GM04503 (cell line): Measurements from ENCODE around the gene ZNF322.

Source experiments
- DNase-seq: peaks from one replicate; pipeline ENCODE4 v3.0.0-alpha.2; 2012; ENCODE audit warnings: low read depth

The ZNF322 gene

DNA sequence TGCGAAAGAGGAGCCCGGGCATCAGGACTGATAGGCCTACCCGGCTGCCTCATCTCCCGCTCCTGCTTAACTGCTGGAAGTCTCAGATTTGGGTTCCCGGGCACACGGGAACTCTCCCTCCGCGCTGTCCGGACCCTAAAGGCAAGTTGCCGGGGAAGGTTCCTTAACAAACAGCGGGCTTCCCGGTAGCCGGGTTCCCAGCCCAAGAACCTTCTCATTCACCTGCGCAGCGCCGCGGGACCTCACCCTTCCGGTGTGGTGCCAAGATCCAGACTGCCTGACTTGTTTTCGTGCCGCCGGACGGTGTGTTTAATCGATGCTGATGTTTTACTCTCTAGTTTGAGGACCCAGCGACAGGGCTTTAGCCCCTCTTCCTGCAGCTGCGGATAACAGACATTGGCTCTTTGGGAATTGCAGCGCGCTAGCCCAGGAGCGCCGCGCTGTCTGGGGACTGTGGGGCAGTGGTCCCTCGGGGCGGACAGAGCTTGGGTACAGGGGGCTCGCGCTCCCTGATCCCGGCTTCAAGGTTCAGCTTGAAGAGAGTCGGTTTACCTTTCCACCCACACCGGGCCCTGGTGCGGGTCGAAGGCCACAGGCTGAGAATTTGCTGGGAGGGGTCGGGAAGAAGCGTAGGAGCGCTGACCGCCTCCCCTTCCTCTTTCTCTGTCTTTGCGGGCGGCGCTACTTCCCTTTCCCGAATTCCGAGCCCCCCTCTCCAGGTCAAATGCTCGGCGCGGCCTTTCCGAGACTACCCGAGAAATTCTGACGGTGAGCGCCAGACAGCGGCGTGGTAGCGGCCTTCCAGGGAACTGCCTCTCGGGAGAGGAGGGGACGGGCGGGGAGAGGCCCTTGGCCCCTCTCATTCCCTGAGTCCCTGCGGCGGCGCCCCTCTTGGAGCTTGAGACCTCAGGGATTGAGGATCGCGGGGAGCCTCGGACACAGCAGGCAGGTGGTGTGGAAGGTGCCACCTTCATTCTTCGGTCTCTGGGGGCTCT is 45.6 kb downstream of the ZNF322 start:
- DNase-seq = no peak

DNA sequence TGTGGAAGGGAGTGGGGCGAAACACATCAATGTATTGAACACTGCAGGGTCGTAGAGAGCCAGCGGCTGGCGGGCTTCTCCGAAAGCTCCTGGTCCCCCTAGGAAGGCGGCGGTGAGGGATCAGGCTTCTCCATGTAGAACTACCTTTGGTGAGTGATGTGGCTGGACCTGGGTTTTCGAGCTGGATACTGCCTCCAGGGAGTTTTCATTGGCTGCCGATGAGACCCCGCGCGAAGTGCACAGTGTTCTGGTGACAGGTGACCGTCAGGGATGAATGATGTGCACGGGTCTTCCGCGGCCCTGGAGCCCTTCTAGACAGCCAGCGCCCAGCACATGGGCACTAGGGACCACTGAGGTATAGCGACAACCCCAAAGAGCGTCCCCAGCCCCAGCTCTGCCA is 46.3 kb downstream of the ZNF322 start:
- DNase-seq = no peak

DNA sequence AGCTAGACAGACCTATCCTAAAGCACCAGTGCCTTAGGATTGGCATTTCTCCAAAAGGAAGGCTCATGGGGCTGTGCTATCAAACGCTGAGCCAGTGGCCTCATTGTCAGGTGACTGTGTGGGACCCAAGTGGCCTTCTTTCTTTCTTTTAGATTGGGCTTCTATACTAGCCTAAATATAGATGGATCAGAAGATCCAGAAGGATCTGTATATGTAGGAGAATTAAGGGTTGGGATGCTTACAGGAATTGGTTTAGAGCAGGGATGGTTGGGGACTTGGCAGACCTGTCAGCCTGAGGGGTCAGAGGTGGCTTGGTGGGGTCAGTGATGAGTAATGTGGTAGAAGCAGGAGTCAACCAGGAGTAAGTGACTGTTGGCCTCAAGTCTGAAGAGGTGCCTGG is 47.9 kb downstream of the ZNF322 start:
- no peak for DNase-seq

DNA sequence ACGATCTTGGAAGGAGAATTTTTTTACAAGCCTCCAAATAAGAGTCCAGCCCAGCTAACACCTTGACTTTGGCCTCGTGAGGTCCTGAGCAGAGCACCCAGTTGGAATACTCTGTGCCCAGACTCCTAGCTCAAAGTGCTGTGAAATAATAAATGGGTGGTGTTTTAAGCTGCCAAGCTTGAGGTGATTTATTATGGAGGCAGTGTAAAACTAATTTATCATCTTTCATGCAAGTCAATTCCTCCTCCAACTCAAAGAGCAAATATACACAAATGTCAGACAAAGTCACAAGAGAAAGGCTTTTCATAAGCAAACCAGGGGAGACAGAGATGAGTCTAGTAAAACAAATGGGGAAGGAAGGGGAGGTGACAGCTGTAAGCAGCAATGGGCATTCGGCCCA is 50.1 kb downstream of the ZNF322 start:
- no peak for DNase-seq

DNA sequence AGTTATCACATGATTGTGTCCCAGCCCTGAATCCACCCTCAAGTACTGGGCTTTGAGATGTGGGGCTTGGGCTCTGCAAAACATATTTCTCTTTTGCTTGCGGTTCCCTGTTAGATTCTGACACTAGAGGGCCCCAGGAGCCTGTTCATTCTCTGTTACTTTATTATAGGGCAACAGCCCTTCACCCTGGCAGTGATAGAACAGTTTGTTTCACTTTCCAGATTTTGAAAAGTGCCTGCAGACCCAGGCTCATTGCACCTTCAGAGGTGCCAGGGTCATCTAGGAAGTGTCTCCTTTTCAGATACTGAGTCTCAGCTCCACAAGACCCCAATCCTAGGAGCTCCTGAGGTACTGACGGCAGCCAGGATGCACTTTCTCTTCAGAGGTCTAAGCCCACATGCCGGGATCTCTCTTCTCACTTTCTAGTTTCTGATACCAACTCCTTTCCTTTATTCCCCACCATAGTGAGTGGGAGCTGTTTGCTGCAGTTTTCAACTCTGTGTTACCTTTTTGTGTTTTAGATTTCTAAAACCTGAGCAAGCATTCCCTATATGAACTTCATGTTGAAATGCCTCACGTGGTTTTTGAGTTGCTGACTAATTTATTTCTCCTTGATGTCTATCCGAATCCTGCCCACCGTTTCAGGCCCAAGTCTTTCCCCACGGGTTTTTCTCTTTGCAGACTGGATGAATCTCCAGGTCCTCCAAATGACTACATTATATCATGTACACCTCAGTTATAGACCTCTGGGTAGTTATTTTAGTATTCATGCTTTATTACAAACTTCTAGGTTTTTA is 51.9 kb downstream of the ZNF322 start:
- no peak for DNase-seq

DNA sequence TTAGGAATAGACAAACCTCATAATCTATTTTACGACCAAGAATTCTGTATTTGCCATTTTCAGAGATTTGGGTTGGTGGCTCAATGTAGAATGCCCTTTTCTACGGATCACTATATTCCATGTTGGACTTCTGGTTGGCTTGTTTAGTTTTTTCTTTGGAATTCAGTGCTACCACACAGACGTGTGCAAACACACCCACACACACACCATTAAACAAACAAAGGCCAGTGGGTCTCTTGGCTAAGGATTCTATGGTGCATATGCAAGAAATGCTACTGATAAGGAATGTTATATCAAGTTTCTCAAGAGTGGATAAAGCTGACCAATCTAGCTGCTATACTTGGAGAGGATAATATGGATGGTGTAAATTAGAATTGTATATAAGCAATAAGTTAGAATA is 54.7 kb downstream of the ZNF322 start:
- no peak for DNase-seq

DNA sequence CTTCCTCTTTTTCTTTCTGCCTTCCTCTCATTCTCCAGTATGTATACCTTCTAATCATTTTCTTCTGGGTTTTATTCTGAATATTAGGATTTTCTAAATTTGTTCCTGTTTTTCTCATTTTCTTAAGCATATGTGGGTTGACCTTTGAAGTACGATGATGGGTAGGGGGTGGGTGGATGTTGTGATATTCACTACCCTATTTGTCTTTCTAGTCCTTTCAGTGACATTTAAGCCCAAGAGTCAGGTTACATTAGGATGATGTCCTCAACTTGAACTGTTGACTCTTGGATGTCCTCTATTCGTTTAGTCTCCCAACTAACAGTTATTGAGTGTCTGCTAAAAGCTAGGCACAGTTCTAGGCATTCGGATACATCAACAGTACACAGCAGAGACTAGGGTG is 55.5 kb downstream of the ZNF322 start:
- DNase-seq = no peak

DNA sequence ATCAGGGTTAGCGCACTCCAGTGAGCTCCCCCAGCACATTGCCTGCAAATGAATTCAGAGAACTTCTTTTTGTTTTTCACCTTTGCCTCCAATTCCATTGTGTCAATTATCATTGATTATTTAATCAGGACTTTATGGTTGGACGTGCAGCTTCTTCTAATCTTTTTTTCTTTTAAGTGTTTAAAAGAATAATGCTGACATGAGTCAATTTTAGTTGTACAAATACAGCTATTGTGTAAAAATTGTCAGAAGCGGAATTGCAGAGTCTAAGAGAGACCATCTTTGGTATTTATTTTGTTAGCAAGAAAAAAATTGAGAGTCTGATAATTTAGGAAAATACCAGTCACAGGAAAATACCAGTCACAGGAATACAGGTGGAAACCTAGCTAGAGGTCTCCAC is 57.3 kb downstream of the ZNF322 start:
- DNase-seq = no peak

DNA sequence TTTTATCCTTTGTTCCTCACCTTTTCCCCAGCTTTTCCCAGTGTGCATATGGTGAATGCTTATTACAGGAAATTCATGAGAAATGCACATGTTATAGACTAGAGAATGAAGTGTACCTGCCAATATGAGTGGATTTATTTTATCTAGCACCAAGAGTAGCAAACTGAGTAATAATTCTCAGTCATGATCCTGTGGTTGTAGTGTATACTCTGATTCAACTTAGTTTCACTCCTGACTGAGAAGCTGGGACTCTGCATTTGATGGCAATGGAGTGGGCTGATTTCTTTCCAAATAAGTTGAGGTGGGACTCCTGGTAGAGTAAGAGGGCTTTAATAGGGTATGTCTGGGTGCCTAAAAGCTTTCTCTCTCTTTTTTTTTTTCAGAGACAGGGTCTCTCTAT is 58.8 kb downstream of the ZNF322 start:
- no peak for DNase-seq

DNA sequence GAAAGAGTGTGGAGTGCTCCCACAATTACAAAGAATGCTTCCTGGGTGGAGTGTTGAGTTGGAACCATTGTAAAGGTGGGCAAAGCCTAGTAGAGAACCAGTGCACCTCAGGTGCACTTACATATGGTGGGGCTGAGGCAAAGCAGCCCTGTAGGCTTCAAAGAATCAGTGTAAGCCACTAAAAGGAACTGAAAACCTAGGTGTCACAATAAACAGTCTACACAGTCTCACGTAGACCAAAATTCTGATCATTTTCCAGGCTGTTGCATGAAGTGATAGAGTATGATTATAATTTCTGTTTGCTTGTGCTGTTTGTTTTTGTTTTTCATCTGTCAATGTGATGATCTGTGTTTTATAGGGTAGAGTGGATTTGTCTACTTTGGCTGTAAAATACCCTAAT is 60.0 kb downstream of the ZNF322 start:
- DNase-seq = no peak

DNA sequence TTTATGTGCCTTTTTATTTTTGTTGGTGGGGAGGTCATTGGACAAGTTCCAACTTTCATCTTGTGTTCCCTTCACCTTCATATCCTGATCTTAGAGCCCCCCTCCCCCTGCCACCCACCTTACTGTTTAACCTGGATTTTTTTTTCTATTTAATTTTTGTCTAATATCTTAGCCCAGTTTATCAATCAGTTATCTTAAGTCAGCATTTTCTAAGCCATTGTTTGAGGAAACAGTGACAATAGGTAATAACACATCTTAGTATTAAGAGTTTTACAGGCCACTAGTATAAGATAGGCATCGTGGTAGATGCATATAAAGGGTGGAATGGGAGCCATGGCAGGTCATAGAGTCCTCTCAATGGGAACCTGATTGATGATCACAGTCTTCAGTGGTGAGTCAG is 60.4 kb downstream of the ZNF322 start:
- no peak for DNase-seq

DNA sequence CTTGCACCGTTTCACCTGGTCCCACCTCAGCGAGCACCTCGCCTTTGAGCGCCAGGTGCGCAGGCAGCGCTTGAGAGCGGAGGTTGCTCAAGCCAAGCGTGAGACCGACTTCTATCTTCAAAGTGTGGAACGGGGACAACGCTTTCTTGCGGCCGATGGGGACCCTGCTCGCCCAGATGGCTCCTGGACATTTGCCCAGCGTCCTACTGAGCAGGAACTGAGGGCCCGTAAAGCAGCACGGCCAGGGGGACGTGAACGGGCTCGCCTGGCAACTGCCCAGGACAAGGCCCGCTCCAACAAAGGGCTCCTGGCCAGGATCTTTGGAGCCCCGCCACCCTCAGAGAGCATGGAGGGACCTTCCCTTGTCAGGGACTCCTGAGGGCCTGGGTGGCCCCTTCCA is 61.3 kb downstream of the ZNF322 start:
- DNase-seq = no peak

DNA sequence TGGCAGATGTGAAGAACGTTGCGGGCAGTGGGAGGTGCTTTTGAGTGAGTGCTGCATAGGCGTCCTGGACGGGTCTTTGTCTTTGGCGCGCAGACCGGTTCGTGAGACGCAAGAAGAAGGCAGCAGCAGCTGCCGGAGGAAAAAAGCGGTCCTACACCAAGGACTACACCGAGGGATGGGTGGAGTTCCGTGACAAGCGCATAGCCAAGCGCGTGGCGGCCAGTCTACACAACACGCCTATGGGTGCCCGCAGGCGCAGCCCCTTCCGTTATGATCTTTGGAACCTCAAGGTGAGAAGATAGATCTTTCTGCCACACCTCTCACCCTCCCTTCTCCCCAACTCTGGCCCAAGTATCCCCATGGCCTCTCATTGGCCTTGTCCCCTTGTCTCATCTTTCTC is 61.7 kb downstream of the ZNF322 start:
- DNase-seq = no peak

DNA sequence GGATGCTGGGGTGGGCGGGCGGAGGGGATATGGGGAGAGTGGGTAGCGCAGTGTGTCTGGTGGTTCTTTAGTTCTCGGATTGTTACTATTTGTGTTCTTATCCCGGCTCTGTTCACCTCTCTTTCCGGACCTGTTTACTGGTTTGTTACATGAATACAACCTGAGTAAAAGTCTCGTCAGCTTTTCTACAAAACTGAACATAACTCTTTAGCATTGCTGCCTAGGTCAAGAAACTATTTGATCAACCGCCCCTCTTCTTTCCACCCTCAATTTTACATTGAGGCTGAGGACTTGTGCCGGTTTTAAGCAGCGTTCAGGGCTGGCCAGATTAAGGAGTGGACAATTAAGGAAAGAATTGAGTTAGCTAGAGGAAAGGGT is 62.2 kb downstream of the ZNF322 start:
- no peak for DNase-seq

DNA sequence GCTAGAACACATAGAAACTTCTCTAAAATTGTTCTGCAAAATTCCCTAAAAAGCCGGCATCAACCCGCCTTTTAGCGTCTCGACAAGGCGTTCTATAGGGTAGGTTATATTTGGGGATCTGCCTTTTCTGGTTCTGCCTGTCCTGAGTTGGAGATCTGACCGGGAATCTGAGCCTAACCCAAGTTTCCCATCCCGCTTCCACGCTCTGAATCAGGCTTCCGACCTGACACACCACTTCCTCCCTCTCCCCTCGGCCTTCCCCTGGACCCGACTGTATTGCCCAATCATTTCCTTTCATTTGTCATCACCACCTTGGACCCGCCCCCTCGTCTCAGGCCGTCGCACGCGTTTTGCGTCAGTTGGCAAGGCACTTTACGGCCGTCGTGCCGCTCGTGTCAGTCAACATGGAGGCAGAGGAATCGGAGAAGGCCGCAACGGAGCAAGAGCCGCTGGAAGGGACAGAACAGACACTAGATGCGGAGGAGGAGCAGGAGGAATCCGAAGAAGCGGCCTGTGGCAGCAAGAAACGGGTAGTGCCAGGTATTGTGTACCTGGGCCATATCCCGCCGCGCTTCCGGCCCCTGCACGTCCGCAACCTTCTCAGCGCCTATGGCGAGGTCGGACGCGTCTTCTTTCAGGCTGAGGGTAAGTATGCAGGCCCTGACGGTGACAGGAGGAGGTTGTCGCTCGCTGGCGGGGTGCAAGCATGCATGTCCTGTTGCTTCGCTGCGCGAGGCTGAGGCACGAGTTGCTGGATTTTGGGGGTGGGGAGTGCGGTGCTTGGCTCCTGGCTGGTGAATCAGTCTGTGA is 62.8 kb downstream of the ZNF322 start, which contains the start of gene ABT1:
ABT1 (plus strand) TSS at position 375 of the 810 bp plus-strand sequence; CDS start at position 405, 30 bp downstream.
- DNase-seq = peak; percentile 90

DNA sequence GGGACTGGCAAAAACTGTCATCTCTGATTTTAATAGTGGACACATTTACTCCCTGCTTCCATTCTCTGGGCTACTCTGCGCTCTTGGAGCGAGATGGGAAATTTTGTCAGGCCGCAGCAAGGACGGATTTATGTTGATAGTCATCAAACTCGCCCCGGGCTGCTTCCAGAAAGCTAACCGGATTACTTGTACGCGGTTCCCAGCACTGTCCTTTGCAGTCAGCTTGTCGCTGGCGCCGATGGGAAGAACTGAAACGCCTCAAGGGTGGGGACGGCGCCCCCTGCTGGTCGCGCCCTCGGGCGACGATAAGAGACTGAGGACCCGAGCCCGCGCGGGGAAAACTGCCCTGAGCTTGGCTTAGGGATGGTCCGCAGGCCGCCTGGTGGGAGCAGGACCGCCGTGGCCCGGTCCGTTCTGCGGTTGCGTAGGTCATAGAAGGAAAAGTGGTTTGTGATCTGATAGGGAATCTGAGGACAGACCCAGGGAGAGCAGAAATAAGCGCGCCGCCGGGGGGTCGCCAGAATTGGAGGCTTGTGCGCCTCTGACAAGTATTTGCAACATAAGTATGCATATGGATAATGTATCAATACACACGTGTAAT is 63.8 kb downstream of the ZNF322 start:
- no peak for DNase-seq

DNA sequence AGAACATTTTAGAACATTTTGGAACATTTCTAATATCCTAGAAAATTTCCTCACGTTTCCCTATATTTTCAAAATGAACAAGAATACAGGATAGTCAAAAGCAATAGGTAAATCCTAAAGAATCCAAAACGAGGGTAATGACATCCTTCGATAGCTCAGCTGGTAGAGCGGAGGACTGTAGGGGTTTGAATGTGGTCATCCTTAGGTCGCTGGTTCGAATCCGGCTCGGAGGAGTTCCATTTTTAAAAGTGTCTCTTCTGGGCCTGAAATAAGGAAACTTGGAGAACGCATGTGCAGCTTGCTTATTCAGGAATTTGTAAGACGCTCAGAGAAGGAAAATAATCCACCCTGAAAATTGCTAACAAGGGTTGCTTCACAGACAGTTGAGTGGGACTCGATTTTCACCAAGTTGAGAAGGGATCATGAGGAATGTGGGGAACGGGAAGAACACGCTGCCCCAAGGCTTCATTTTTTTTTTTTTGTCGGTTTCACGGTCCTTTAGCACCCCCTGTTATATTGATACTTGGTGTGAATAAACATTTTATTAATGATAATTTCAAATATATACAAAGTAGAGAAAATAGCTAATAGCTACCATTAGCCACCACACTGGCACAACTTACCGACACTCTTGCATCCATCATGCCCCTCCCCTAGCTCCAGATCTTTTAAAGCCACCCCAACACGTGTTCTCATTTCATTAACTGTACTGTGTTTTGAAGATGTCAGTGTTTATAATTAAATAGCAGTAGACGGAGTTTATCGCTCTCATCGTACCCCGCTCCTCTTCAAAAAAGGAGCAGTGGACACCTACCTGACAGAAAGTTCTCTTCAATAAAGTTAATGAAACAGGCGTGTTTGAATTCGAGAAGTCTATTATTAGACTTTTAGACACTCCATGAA is 64.6 kb downstream of the ZNF322 start:
- no peak for DNase-seq

DNA sequence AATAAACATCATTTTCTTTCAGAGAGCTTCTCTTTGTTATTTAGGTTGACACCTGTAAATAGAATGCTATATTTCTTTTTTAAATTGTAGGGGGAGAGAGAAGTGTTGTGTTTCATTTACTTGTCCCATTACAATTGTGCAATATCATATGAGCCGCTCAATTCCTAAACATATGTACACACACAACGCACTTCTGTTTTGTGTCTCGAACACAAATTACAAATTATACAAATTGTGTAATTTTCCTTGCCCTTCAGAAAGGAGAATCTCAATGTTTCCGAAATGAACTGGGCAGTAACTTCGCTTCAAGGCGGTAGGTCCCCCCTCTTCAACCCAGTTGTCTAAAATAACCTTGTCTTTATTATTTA is 65.4 kb downstream of the ZNF322 start:
- no peak for DNase-seq

DNA sequence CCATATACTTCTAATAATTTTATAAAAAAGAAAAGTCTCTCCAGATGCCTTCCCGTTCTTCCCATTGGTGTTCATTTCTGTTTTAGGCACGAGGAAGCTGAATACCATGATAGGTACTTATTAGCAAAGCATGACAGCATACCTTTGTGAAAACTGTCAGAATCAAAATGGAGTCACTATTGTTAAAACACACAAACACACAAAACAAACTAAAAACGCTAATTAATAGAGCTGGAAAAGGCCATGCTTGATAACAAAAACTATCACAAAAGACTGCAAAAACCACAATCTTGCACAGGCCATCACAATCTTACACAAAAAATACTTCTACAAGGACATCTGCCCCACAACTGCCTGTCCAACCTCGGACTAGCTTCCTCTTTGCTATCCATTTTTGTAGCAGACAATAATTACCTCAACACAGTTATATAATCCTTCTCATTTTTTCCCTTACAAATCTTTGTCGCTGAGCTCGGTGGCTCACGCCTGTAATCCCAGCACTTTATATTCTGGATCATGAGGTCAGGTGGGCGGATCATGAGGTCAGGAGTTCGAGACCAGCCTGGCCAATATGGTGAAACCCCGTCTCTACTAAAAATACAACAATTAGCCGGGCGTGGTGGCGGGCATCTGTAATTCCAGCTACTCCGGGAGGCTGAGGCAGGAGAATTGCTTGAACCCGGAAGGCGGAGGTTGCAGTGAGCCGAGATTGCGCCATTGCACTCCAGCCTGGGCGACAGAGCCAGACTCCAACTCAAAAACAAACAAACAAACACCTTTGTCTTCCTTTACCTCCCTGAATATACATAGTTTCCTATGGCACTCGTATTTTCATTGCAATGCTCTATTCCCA is 66.0 kb downstream of the ZNF322 start:
- DNase-seq = no peak

DNA sequence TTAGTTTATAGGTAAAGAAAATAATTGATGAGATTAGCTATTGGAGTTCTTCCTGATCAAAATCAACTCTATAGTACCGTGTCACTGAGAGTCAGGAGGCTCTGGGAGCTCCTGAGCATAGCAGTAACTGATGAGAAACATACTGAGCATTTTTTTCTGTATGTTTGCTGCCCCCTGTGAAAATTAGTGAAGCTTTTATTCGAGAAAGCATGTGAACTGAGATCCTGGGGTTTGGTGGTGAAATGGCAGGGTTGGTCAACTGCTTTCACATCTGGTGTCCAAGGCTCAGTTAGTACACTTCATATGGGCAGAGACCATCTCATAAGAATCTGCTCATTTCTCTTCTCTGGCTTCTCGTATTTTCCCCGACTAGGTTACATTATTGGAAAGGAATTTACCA is 66.9 kb downstream of the ZNF322 start:
- DNase-seq = no peak
